ENCODE results near the gene GRHL3.

Gene GRHL3

GRCh38 chr1:24379733-24380315, 60.7 kb downstream of the GRHL3 start:
- DNase-seq = no peak

- no peak for DNase-seq
These were observed 61.4 kb downstream of the GRHL3 start for GRCh38 chr1:24380508-24380907.

GRCh38 chr1:24381256-24381655, 62.1 kb downstream of the GRHL3 start:
- DNase-seq = no peak

GRCh38 chr1:24382165-24382577, 63.0 kb downstream of the GRHL3 start:
- DNase-seq = no peak

- no peak for DNase-seq
These were observed 64.3 kb downstream of the GRHL3 start for GRCh38 chr1:24383381-24383940.

- no peak for DNase-seq
These were observed 65.3 kb downstream of the GRHL3 start for GRCh38 chr1:24384251-24385090.

- no peak for DNase-seq
These were observed 66.2 kb downstream of the GRHL3 start for GRCh38 chr1:24385160-24385940.

- DNase-seq = no peak
These were observed 67.1 kb downstream of the GRHL3 start for GRCh38 chr1:24386241-24386640.

- no peak for DNase-seq
These were observed 67.8 kb downstream of the GRHL3 start for GRCh38 chr1:24386931-24387330.

- DNase-seq = no peak
These were observed 68.5 kb downstream of the GRHL3 start for GRCh38 chr1:24387636-24388175.

GRCh38 chr1:24388331-24388885, 69.3 kb downstream of the GRHL3 start:
- no peak for DNase-seq

GRCh38 chr1:24389231-24389678, 70.1 kb downstream of the GRHL3 start:
- DNase-seq = no peak

- no peak for DNase-seq
These were observed 72.0 kb downstream of the GRHL3 start for GRCh38 chr1:24390924-24391782.

GRCh38 chr1:24391882-24392603, 72.9 kb downstream of the GRHL3 start:
- no peak for DNase-seq

- DNase-seq = no peak
These were observed 73.4 kb downstream of the GRHL3 start for GRCh38 chr1:24392604-24392946.

GRCh38 chr1:24392982-24393650, 74.0 kb downstream of the GRHL3 start:
- no peak for DNase-seq

- no peak for DNase-seq
These were observed 74.7 kb downstream of the GRHL3 start for GRCh38 chr1:24393892-24394291.

GRCh38 chr1:24400065-24400464, 80.9 kb downstream of the GRHL3 start:
- no peak for DNase-seq

- no peak for DNase-seq
These were observed 84.6 kb downstream of the GRHL3 start for GRCh38 chr1:24403806-24404205.
